ENCODE data around the gene NOP53. TPM values are rescaled to one million over a fixed set of nuclear protein-coding genes. Genes with fewer than 3 reads are reported as not detected.

Gene NOP53
- total RNA-seq, 4 donors from 2014 or later, result 329 to 412 (median 356) TPM

DNA sequence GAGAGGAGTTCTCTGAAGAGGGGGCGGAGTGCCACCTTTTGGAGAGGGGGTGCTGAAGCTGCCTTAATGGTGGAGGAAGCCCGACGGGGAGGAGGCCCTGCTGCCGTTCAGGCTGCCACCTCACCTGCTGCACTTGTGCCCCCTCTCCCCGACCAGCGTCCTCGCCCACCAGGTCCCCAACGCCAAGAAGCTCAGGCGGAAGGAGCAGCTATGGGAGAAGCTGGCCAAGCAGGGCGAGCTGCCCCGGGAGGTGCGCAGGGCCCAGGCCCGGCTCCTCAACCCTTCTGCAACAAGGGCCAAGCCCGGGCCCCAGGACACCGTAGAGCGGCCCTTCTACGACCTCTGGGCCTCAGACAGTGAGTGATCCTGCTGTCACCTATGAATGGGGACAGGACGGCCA, 5.4 kb downstream of the NOP53 start:
- no peaks in the 10 kb centered on the region for H3K9me3 ChIP-seq
- H3K27ac ChIP-seq, result no peak overlapping the region
- no peak overlapping the region for H3K4me3 ChIP-seq
- H3K27me3 ChIP-seq, result no peaks in the 10 kb centered on the region
- H3K36me3 ChIP-seq, result peaks cover 83% of the 10 kb centered on the region
- 85% methylated on average over 14 of the region's 18 CpGs for WGBS
- peak in 1 of 2 donors; percentile 60 for DNase-seq (ENCODE audit: low spot score in 2 of 2)
- TF ChIP-seq, protein P1, sequence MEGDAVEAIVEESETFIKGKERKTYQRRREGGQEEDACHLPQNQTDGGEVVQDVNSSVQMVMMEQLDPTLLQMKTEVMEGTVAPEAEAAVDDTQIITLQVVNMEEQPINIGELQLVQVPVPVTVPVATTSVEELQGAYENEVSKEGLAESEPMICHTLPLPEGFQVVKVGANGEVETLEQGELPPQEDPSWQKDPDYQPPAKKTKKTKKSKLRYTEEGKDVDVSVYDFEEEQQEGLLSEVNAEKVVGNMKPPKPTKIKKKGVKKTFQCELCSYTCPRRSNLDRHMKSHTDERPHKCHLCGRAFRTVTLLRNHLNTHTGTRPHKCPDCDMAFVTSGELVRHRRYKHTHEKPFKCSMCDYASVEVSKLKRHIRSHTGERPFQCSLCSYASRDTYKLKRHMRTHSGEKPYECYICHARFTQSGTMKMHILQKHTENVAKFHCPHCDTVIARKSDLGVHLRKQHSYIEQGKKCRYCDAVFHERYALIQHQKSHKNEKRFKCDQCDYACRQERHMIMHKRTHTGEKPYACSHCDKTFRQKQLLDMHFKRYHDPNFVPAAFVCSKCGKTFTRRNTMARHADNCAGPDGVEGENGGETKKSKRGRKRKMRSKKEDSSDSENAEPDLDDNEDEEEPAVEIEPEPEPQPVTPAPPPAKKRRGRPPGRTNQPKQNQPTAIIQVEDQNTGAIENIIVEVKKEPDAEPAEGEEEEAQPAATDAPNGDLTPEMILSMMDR (IDR thresholded peaks at IDR 0.05), result no peak
- TF ChIP-seq EP300 (IDR thresholded peaks at IDR 0.05) (no peak), POLR2A (IDR thresholded peaks at IDR 0.05) (no peak), POLR2AphosphoS5 (IDR thresholded peaks at IDR 0.05) (no peak)
- H3K4me1 ChIP-seq, result peaks cover 26% of the 10 kb centered on the region

DNA sequence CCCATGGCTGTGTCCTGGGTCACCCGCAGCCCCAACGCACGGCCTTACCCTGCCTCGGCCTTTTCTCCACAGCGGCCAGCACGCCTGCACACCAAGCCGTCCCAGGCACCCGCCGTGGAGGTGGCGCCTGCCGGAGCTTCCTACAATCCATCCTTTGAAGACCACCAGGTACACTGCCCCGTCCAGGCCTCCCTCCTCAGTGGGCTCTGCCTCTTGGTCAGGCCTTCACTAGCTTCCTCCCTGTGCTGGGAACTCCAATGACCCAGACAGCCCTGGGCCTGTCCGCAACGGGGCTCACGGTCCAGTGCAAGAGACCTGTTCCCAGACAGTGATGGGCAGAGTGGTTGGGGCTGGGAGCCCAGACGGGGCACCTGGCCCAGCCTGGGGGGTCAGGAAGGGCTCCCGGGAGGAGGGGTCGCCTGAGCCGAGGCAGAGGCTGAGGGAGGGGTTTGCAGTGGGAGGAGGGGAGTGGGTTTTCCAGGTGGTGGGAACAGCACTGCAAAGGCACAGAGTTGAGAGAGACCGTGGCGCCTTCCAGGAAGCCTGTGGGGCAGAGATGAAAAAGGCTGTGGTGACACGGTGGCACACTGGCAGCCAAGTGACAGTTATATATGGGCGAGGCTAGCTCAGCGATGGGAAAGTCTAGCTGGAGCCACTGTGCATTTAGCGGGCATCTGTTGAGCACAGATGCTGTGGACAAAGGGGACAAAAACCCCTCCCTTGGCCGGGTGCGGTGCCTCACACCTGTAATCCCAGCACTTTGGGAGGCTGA, 7.3 kb downstream of the NOP53 start:
- peak in 1 of 2 donors; percentile 55 for DNase-seq (ENCODE audit: low spot score in 2 of 2)
- WGBS, result 93% methylated on average over 23 of the region's 27 CpGs
- Histone ChIP-seq H3K36me3 (peaks cover 94% of the 10 kb centered on the region), H3K4me3 (no peak overlapping the region), H3K27me3 (no peaks in the 10 kb centered on the region), H3K4me1 (peaks cover 8% of the 10 kb centered on the region), H3K27ac (no peak overlapping the region), H3K9me3 (no peaks in the 10 kb centered on the region)
- TF ChIP-seq, protein P1 (IDR thresholded peaks at IDR 0.05), result no peak

DNA sequence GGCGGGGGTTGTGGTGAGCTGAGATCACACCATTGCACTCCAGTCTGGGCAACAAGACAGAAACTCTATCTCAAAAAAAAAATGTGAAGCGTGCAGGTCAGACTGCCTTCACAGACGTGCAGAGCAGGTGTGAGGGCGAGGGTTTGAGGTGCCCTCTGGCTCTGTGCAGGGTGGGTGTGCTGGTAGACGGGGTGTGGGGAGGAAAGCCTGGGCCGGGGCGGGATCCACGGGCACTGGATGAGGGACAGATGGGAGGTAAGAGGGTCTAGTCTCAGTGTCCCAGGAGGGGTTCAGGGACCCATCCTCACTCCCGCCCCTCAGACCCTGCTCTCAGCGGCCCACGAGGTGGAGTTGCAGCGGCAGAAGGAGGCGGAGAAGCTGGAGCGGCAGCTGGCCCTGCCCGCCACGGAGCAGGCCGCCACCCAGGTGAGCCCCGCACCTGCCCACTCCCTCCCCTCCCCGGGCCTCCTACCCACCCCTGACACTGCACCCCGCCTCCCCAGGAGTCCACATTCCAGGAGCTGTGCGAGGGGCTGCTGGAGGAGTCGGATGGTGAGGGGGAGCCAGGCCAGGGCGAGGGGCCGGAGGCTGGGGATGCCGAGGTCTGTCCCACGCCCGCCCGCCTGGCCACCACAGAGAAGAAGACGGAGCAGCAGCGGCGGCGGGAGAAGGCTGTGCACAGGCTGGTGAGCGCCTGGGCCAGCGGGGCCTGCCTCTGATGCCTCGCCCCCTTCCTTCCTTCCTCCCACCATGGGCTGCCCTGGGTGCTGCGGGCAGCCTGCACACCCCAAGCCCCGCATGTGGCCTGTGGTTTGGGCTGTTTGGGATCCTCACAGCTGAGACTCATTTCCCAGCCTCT, 9.1 kb downstream of the NOP53 start:
- peak in 1 of 2 donors; percentile 57 for DNase-seq (ENCODE audit: low spot score in 2 of 2)
- Histone ChIP-seq H3K4me1 (no peaks in the 10 kb centered on the region), H3K36me3 (peaks cover 99% of the 10 kb centered on the region), H3K9me3 (no peaks in the 10 kb centered on the region), H3K27me3 (no peaks in the 10 kb centered on the region), H3K27ac (no peak overlapping the region), H3K4me3 (no peak overlapping the region)
- TF ChIP-seq POLR2A (IDR thresholded peaks at IDR 0.05), result no peak
- TF ChIP-seq, protein P1 (IDR thresholded peaks at IDR 0.05), result no peak
- TF ChIP-seq POLR2AphosphoS5 (IDR thresholded peaks at IDR 0.05), result no peak
- TF ChIP-seq EP300 (IDR thresholded peaks at IDR 0.05), result no peak
- WGBS, result 89% methylated on average over 19 of the region's 37 CpGs

DNA sequence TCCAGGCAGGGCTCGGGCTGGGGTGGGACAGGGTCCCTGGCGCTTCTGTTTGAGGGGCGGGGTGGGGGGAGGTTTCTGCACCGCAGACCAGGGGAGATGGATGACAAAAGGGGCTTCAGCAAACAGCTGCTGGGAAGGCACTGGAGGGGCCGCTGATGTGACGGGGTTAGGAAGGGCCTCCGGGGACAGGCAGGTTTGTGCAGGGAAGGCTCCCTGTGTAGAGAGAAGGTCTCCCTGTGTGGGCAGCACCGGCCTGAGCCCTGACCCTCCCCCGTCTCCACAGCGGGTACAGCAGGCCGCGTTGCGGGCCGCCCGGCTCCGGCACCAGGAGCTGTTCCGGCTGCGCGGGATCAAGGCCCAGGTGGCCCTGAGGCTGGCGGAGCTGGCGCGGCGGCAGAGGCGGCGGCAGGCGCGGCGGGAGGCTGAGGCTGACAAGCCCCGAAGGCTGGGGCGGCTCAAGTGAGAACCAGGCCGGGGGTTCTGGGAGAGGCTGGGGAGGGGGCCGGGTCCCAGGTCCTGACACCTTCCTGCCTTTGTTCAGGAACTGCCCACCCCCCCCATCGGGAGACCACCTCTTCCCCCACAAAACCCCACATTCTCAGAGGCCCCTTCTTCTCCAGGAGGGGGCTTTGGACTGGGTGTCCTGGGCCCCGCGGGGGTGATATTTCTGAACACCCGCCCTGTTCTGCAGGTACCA, 9.9 kb downstream of the NOP53 start:
- peaks cover 93% of the 10 kb centered on the region for H3K36me3 ChIP-seq
- TF ChIP-seq, protein P1 (IDR thresholded peaks at IDR 0.05), result no peak
- TF ChIP-seq POLR2A (IDR thresholded peaks at IDR 0.05) (no peak), EP300 (IDR thresholded peaks at IDR 0.05) (no peak), POLR2AphosphoS5 (IDR thresholded peaks at IDR 0.05) (no peak)
- WGBS, result 87% methylated on average over 8 of the region's 36 CpGs

More for the DNA sequence above, 9.9 kb downstream of the NOP53 start:
- H3K27me3 ChIP-seq, result no peaks in the 10 kb centered on the region
- DNase-seq (ENCODE audit: low spot score in 2 of 2), result peak in 1 of 2 donors; percentile 60
- no peak overlapping the region for H3K27ac ChIP-seq
- no peaks in the 10 kb centered on the region for H3K9me3 ChIP-seq
- no peak overlapping the region for H3K4me3 ChIP-seq
- H3K4me1 ChIP-seq, result no peaks in the 10 kb centered on the region
